Measurements from ENCODE around the gene SLC6A4. TPM values are rescaled to one million over a fixed set of nuclear protein-coding genes. Genes with fewer than 3 reads are reported as not detected.

The SLC6A4 gene
- total and polyA plus RNA-seq, 2 experiments from 2014 or later = 0.06 to 0.14 TPM

GRCh38 chr17:30212750-30213149 is 22.7 kb downstream of the SLC6A4 start:
- no peaks in the 10 kb centered on the region for H3K36me3 Mint-ChIP-seq (ENCODE audit: low read depth)
- no peak overlapping the region for H3K4me3 Mint-ChIP-seq
- H3K9me3 Mint-ChIP-seq = no peaks in the 10 kb centered on the region
- Histone ChIP-seq H3K27ac (ENCODE audit: low read depth) (no peak overlapping the region), H3K9me2 (ENCODE audit: insufficient read depth) (no peaks in the 10 kb centered on the region), H3F3A (replicated peaks; ENCODE audit: low read depth) (no peaks in the 10 kb centered on the region), H3K36me3 (ENCODE audit: insufficient read depth) (no peaks in the 10 kb centered on the region), H3K4me2 (no peak overlapping the region), H3K27me3 (ENCODE audit: insufficient read depth) (no peaks in the 10 kb centered on the region), H3K4me3 (no peak overlapping the region), H3K4me1 (ENCODE audit: insufficient read depth) (no peaks in the 10 kb centered on the region), H2AFZ (peak overlapping the region; percentile 43; the same call in 1 of the 2 replicates), H3K79me2 (replicated peaks; ENCODE audit: insufficient read depth) (no peaks in the 10 kb centered on the region), H4K20me1 (replicated peaks; ENCODE audit: insufficient read depth) (no peaks in the 10 kb centered on the region)
- peaks cover 3% of the 10 kb centered on the region for H3K27me3 Mint-ChIP-seq (ENCODE audit: insufficient read depth, low read depth, poor library complexity)
- H3K4me1 Mint-ChIP-seq = peaks cover 2% of the 10 kb centered on the region; the same call in 1 of the 3 replicates
- ATAC-seq (peak; percentile 64), DNase-seq (ENCODE audit: low spot score) (peak; percentile 39)
- TF ChIP-seq ETS1 (IDR thresholded peaks at IDR 0.05) = no peak
- TF ChIP-seq, protein P1, sequence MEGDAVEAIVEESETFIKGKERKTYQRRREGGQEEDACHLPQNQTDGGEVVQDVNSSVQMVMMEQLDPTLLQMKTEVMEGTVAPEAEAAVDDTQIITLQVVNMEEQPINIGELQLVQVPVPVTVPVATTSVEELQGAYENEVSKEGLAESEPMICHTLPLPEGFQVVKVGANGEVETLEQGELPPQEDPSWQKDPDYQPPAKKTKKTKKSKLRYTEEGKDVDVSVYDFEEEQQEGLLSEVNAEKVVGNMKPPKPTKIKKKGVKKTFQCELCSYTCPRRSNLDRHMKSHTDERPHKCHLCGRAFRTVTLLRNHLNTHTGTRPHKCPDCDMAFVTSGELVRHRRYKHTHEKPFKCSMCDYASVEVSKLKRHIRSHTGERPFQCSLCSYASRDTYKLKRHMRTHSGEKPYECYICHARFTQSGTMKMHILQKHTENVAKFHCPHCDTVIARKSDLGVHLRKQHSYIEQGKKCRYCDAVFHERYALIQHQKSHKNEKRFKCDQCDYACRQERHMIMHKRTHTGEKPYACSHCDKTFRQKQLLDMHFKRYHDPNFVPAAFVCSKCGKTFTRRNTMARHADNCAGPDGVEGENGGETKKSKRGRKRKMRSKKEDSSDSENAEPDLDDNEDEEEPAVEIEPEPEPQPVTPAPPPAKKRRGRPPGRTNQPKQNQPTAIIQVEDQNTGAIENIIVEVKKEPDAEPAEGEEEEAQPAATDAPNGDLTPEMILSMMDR (conservative IDR thresholded peaks at IDR 0.05; ENCODE audit: low read depth in 2 of 2) = peak in 1 of 2 experiments; percentile 25; a peak in 1 of 4 replicates
- no peak overlapping the region for H3K27ac Mint-ChIP-seq

- Histone ChIP-seq H3K4me1 (ENCODE audit: insufficient read depth) (no peaks in the 10 kb centered on the region), H3K79me2 (replicated peaks; ENCODE audit: insufficient read depth) (no peaks in the 10 kb centered on the region), H3K36me3 (ENCODE audit: insufficient read depth) (no peaks in the 10 kb centered on the region), H3K4me3 (no peak overlapping the region), H3K27me3 (ENCODE audit: insufficient read depth) (no peaks in the 10 kb centered on the region), H3K4me2 (no peak overlapping the region), H3K9me2 (ENCODE audit: insufficient read depth) (no peaks in the 10 kb centered on the region), H4K20me1 (replicated peaks; ENCODE audit: insufficient read depth) (no peaks in the 10 kb centered on the region), H2AFZ (no peak overlapping the region), H3F3A (replicated peaks; ENCODE audit: low read depth) (no peaks in the 10 kb centered on the region), H3K27ac (ENCODE audit: low read depth) (no peak overlapping the region)
- H3K27me3 Mint-ChIP-seq (ENCODE audit: insufficient read depth, low read depth, poor library complexity) = peaks cover 3% of the 10 kb centered on the region
- no peak overlapping the region for H3K27ac Mint-ChIP-seq
- no peak for ATAC-seq
- no peak for DNase-seq (ENCODE audit: low spot score)
- H3K36me3 Mint-ChIP-seq (ENCODE audit: low read depth) = no peaks in the 10 kb centered on the region
- H3K9me3 Mint-ChIP-seq = no peaks in the 10 kb centered on the region
- no peak overlapping the region for H3K4me3 Mint-ChIP-seq
- peaks cover 2% of the 10 kb centered on the region; the same call in 1 of the 3 replicates for H3K4me1 Mint-ChIP-seq
- TF ChIP-seq, protein P2, sequence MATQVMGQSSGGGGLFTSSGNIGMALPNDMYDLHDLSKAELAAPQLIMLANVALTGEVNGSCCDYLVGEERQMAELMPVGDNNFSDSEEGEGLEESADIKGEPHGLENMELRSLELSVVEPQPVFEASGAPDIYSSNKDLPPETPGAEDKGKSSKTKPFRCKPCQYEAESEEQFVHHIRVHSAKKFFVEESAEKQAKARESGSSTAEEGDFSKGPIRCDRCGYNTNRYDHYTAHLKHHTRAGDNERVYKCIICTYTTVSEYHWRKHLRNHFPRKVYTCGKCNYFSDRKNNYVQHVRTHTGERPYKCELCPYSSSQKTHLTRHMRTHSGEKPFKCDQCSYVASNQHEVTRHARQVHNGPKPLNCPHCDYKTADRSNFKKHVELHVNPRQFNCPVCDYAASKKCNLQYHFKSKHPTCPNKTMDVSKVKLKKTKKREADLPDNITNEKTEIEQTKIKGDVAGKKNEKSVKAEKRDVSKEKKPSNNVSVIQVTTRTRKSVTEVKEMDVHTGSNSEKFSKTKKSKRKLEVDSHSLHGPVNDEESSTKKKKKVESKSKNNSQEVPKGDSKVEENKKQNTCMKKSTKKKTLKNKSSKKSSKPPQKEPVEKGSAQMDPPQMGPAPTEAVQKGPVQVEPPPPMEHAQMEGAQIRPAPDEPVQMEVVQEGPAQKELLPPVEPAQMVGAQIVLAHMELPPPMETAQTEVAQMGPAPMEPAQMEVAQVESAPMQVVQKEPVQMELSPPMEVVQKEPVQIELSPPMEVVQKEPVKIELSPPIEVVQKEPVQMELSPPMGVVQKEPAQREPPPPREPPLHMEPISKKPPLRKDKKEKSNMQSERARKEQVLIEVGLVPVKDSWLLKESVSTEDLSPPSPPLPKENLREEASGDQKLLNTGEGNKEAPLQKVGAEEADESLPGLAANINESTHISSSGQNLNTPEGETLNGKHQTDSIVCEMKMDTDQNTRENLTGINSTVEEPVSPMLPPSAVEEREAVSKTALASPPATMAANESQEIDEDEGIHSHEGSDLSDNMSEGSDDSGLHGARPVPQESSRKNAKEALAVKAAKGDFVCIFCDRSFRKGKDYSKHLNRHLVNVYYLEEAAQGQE (IDR thresholded peaks at IDR 0.05; ENCODE audit: unreplicated experiment) = no peak
- no peak for TF ChIP-seq JUNB (IDR thresholded peaks at IDR 0.05; ENCODE audit: unreplicated experiment)
- TF ChIP-seq EZH2 (IDR thresholded peaks at IDR 0.05; ENCODE audit: low read depth, unreplicated experiment) = no peak
- TF ChIP-seq NANOG (IDR thresholded peaks at IDR 0.05; ENCODE audit: borderline replicate concordance) = no peak
- TF ChIP-seq EZH2phosphoT487 (IDR thresholded peaks at IDR 0.05; ENCODE audit: unreplicated experiment) = no peak
- no peak for TF ChIP-seq POLR2AphosphoS5 (IDR thresholded peaks at IDR 0.05; ENCODE audit: low read depth)
- TF ChIP-seq ETS1 (IDR thresholded peaks at IDR 0.05) = no peak
- TF ChIP-seq STAT1 (IDR thresholded peaks at IDR 0.05; ENCODE audit: unreplicated experiment) = no peak
- no peak for TF ChIP-seq ZNF114 (CRISPR knock-in tag; IDR thresholded peaks at IDR 0.05)
- TF ChIP-seq ZNF331 (CRISPR knock-in tag; IDR thresholded peaks at IDR 0.05; ENCODE audit: low read depth) = no peak
These were observed 24.1 kb downstream of the SLC6A4 start for GRCh38 chr17:30211371-30211770.
